Mesenchymal stem cell (in vitro differentiated cells and primary cell): ENCODE results near the gene LRP4.
"Not testable (repeated sequence)": the region's sequence is repeated elsewhere in the genome, so short reads cannot be mapped to it uniquely, and the experiment has no call there.

Experiments
- DNase-seq: peaks from one replicate; pipeline ENCODE4 v3.0.0-alpha.2; 2013
- H2AFZ ChIP-seq: one replicate; pipeline ENCODE4 v1.6.1; 2013; ENCODE audit warnings: low read depth, mild to moderate bottlenecking, control low read depth, inconsistent platforms, low read length, moderate library complexity
- H2AK5ac ChIP-seq: 2 replicates; pipeline ENCODE4 v1.6.1; 2013; ENCODE audit warnings: low read length, moderate library complexity, mild to moderate bottlenecking, inconsistent platforms; ENCODE audit not compliant: severe bottlenecking
- H2BK120ac ChIP-seq: one replicate; pipeline ENCODE4 v1.6.1; 2013; ENCODE audit warnings: low read depth, mild to moderate bottlenecking, inconsistent platforms, low read length, moderate library complexity
- H2BK12ac ChIP-seq, 2 experiments: one replicate each; pipeline ENCODE4 v1.6.1; 2013; ENCODE audit warnings: inconsistent platforms in 2 of 2, low read length in 2 of 2, mild to moderate bottlenecking in 2 of 2, moderate library complexity in 2 of 2, control low read depth in 1 of 2
- H2BK15ac ChIP-seq: one replicate; pipeline ENCODE4 v1.6.1; 2013; ENCODE audit warnings: mild to moderate bottlenecking, low read depth, inconsistent platforms; ENCODE audit not compliant: poor library complexity, severe bottlenecking
- H2BK5ac ChIP-seq: 2 replicates; pipeline ENCODE4 v1.6.1; 2013; ENCODE audit warnings: low read depth, mild to moderate bottlenecking, low read length, control low read depth, inconsistent platforms; ENCODE audit not compliant: poor library complexity, severe bottlenecking
- H3K14ac ChIP-seq, 2 experiments: one replicate each; pipeline ENCODE4 v1.6.1; 2013; ENCODE audit warnings: inconsistent platforms in 2 of 2, low read length in 2 of 2, control low read depth in 1 of 2, mild to moderate bottlenecking in 1 of 2, moderate library complexity in 1 of 2
- H3K18ac ChIP-seq, 2 experiments: one replicate each; pipeline ENCODE4 v1.6.1; 2013; ENCODE audit warnings: inconsistent platforms in 2 of 2, low read length in 2 of 2, control low read depth in 1 of 2, low read depth in 1 of 2, mild to moderate bottlenecking in 1 of 2
- H3K23ac ChIP-seq, 2 experiments: one replicate each; pipeline ENCODE4 v1.6.1; 2013; ENCODE audit warnings: inconsistent platforms in 2 of 2, low read length in 2 of 2, mild to moderate bottlenecking in 2 of 2, moderate library complexity in 2 of 2, control low read depth in 1 of 2
- H3K27ac ChIP-seq: 2 replicates; pipeline ENCODE4 v1.5.1; 2013; ENCODE audit warnings: mild to moderate bottlenecking, moderate library complexity, low read length, control low read depth, inconsistent platforms; ENCODE audit not compliant: poor library complexity, severe bottlenecking
- H3K27me3 ChIP-seq, 2 experiments: 2 replicates each; pipeline versions ENCODE4 v1.6.1 to v1.7.0; 2013; ENCODE audit warnings: low read length in 2 of 2, mild to moderate bottlenecking in 2 of 2, moderate library complexity in 2 of 2, control low read depth in 1 of 2, inconsistent platforms in 1 of 2; ENCODE audit not compliant: control insufficient read depth in 1 of 2, insufficient read depth in 1 of 2
- H3K36me3 ChIP-seq, 2 experiments: 2 replicates each; pipeline versions ENCODE4 v1.6.1 to v1.7.0; 2013; ENCODE audit warnings: low read length in 2 of 2, control low read depth in 1 of 2, inconsistent platforms in 1 of 2, low read depth in 1 of 2, mild to moderate bottlenecking in 1 of 2; ENCODE audit not compliant: insufficient read depth in 2 of 2, control insufficient read depth in 1 of 2
- H3K4ac ChIP-seq, 2 experiments: one replicate each; pipeline ENCODE4 v1.6.1; 2013; ENCODE audit warnings: inconsistent platforms in 2 of 2, low read length in 2 of 2, mild to moderate bottlenecking in 2 of 2, moderate library complexity in 2 of 2, control low read depth in 1 of 2, low read depth in 1 of 2
- H3K4me1 ChIP-seq: 2 replicates; pipeline ENCODE4 v1.6.1; 2013; ENCODE audit warnings: low read depth, low read length, control low read depth; ENCODE audit not compliant: control insufficient read depth, insufficient read depth
- H3K4me2 ChIP-seq: 2 replicates; pipeline ENCODE4 v1.6.1; 2013; ENCODE audit warnings: low read length, mild to moderate bottlenecking, inconsistent platforms; ENCODE audit not compliant: poor library complexity, severe bottlenecking
- H3K4me3 ChIP-seq, 2 experiments: 2 replicates each; pipeline versions ENCODE4 v1.5.1 to v1.7.0; 2013; ENCODE audit warnings: low read length in 2 of 2, mild to moderate bottlenecking in 2 of 2, control low read depth in 1 of 2, low read depth in 1 of 2; ENCODE audit not compliant: insufficient read depth in 1 of 2
- H3K79me1 ChIP-seq: replicated peaks from 2 replicates; pipeline ENCODE4 v1.6.1; 2013; ENCODE audit warnings: mild to moderate bottlenecking, control low read depth, low read length, inconsistent platforms; ENCODE audit not compliant: poor library complexity, severe bottlenecking
- H3K9ac ChIP-seq: 2 replicates; pipeline ENCODE4 v1.7.0; 2013; ENCODE audit warnings: mild to moderate bottlenecking, low read length, moderate library complexity
- H3K9me3 ChIP-seq: 2 replicates; pipeline ENCODE4 v1.7.0; 2013; ENCODE audit warnings: mild to moderate bottlenecking, low read length; ENCODE audit not compliant: control insufficient read depth
- H4K8ac ChIP-seq: one replicate; pipeline ENCODE4 v1.6.1; 2013; ENCODE audit warnings: inconsistent platforms, mild to moderate bottlenecking, low read length, moderate library complexity
- H4K91ac ChIP-seq: one replicate; pipeline ENCODE4 v1.6.1; 2013; ENCODE audit warnings: mild to moderate bottlenecking, low read length, inconsistent platforms
- WGBS: methylation state at CpG from one replicate; pipeline ENCODE4 v1.1.7; 2013; ENCODE audit warnings: mixed read lengths; 5-methylcytosine and 5-hydroxymethylcytosine counted together

LRP4 gene

DNA sequence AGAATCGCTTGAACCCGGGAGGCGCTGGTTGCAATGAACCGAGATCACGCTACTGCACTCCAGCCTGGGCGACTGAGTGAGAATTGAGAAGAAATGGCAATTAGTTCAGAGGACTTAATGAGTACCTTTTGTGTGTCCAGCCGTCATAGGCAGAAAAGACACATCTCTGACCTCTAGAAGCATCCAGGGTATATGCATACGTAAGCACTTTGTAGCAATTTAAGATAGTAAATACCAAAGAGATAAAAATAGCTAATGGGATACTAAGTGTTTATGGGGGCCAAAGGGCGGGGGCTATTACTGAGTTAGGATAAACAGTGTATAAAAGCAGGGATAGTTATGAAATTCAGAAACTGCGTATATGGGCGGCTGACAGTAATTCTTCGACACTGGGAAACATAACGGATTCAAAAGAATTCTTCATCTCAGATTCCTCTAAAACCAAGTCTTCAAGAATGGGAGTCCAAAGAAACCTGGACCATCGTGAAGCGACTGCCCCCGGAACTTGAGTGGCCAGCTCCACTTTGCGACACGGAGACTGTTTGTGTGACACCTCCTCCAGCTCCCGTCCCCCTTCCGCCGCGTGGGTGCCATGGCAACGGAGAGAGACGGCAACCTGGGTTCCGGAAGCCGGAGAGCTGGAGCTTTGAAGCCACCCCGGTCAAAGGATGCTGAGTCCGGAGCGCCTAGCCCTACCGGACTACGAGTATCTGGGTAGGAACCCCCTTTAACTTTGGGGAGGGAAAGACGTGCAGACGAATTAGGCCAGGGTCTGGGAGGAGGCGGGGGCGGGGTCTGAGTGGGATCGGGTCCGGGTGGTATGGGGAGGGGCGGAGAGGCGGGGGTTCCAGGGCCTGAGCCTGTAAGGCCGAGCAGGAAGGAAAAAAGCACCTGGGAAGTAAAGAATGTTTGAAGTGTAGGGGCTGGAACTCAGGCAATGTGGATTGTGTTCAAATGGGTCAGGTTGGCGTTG lies 18.1 kb upstream of the LRP4 start, which contains the start of gene CSTPP1:
TSS of gene CSTPP1 (plus strand) at position 624 of the 973 bp plus-strand sequence. CDS start at position 669, 45 bp downstream.
- Histone ChIP-seq H3K36me3 (peaks cover 0 to 6% of the 10 kb centered on the region in 2 experiments), H3K27ac (peak within 1 kb of the TSS; percentile 36), H3K27me3 (no peaks in the 10 kb centered on the region), H4K91ac (peak within 1 kb of the TSS; percentile 23), H3K9me3 (no peaks in the 10 kb centered on the region), H3K79me1 (peaks cover 13% of the 10 kb centered on the region), H2BK12ac (no peak within 1 kb of the TSS), H4K8ac (peak within 1 kb of the TSS; percentile 60), H3K4ac (no peak within 1 kb of the TSS), H3K9ac (peak within 1 kb of the TSS; percentile 82), H3K4me3 (peak within 1 kb of the TSS; percentile 77 to 82), H3K23ac (no peak within 1 kb of the TSS), H3K18ac (peak within 1 kb of the TSS in 1 of 2 experiments; percentile 41), H3K4me2 (peak within 1 kb of the TSS; percentile 65), H2AK5ac (no peak within 1 kb of the TSS), H3K14ac (no peak within 1 kb of the TSS), H3K4me1 (peaks cover 4% of the 10 kb centered on the region), H2BK120ac (peak within 1 kb of the TSS; percentile 44), H2AFZ (peak within 1 kb of the TSS; percentile 20), H2BK15ac (peak within 1 kb of the TSS; percentile 7), H2BK5ac (no peak within 1 kb of the TSS)
- DNase-seq, result peak; percentile 92
- WGBS, result 24% methylated on average over 40 of the region's 41 CpGs

DNA sequence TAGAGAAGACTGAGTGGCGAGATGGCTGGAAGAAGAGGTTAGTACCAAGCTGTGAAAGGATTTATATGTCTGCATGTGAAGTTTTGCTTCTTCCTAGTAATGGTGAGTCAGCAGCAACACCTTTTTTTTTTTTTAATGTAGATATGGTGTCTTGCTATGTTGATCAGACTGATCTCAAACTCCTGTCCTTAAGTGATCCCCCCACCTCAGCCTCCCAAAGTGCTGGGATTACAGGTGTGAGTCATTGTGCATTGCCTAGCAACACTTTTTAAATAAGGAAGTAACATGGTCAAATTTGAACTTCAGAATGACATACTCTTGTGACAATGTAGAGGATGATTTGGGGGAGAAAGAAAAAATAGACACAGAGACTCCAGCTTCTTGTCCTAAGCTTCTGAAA lies 11.7 kb upstream of the LRP4 start:
- Histone ChIP-seq H2AK5ac (no peak overlapping the region), H2BK12ac (no peak overlapping the region), H4K8ac (no peak overlapping the region), H3K18ac (no peak overlapping the region), H3K4me2 (no peak overlapping the region), H3K4ac (no peak overlapping the region), H2BK15ac (no peak overlapping the region), H3K9ac (peak overlapping the region; percentile 68), H2BK120ac (no peak overlapping the region), H3K36me3 (no peaks in the 10 kb centered on the region), H3K27me3 (no peaks in the 10 kb centered on the region), H3K79me1 (no peaks in the 10 kb centered on the region), H2BK5ac (no peak overlapping the region), H3K23ac (no peak overlapping the region), H3K4me1 (no peaks in the 10 kb centered on the region), H3K9me3 (no peaks in the 10 kb centered on the region), H4K91ac (no peak overlapping the region), H2AFZ (no peak overlapping the region), H3K14ac (no peak overlapping the region), H3K4me3 (no peak overlapping the region), H3K27ac (no peak overlapping the region)
- peak; percentile 85 for DNase-seq
- WGBS, result 87% methylated on average over 1 of the region's 1 CpG

DNA sequence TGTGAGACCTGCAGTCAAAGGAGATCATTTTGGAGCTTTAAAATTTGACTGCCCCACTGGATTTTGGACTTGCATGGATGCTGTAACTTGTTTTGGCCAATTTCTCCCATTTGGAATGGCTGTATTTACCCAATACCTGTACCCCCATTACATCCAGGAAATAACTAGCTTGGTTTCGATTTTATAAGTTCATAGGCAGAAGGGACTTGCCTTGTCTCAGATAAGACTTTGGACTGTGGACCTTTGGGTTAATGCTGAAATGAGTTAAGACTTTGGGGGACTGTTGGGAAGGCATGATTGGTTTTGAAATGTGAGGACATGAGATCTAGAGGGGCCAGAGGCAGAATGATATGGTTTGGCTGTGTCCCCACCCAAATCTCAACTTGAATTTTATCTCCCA lies 10.4 kb upstream of the LRP4 start:
- H2BK12ac ChIP-seq, H2AK5ac ChIP-seq, H3K9me3 ChIP-seq, H3K27ac ChIP-seq, H4K8ac ChIP-seq, H3K18ac ChIP-seq, H2BK120ac ChIP-seq, H3K79me1 ChIP-seq, H3K4me3 ChIP-seq, H3K27me3 ChIP-seq, H3K4me1 ChIP-seq, H4K91ac ChIP-seq, H2BK5ac ChIP-seq, H3K14ac ChIP-seq, H2AFZ ChIP-seq, DNase-seq, H3K4ac ChIP-seq, H3K36me3 ChIP-seq, H3K23ac ChIP-seq, H2BK15ac ChIP-seq, H3K4me2 ChIP-seq, H3K9ac ChIP-seq: not testable (repeated sequence)
- 50% methylated on average over 1 of the region's 1 CpG for WGBS

DNA sequence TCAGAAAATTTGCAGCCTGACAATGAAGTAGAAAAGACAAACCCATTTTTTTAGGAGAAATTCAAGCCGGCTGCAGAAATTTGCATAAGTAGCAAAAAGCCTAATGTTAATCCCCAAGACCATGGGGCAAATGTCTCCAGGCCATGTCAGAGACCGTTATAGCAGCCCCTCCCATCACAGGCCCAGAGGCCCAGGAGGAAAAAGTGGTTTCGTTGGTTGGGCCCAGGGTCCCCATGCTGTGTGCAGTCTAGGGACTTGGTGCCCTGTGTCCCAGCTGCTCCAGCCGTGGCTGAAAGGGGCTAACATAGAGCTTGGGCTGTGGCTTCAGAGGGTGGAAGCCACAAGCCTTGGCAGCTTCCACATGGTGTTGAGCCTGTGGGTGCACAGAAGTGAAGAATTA lies 9.6 kb upstream of the LRP4 start:
- H3K9me3 ChIP-seq, H3K23ac ChIP-seq, H3K4ac ChIP-seq, H3K27ac ChIP-seq, H3K4me1 ChIP-seq, H2AFZ ChIP-seq, H2BK12ac ChIP-seq, H2AK5ac ChIP-seq, H3K4me3 ChIP-seq, H3K18ac ChIP-seq, DNase-seq, H3K4me2 ChIP-seq, H2BK15ac ChIP-seq, H3K14ac ChIP-seq, H4K8ac ChIP-seq, H3K79me1 ChIP-seq, H3K27me3 ChIP-seq, H2BK5ac ChIP-seq, H3K36me3 ChIP-seq, H3K9ac ChIP-seq, H2BK120ac ChIP-seq, H4K91ac ChIP-seq: not testable (repeated sequence)
- WGBS, result 91% methylated on average over 4 of the region's 4 CpGs
